ENCODE data around the gene XYLT1. TPM values are rescaled to one million over a fixed set of nuclear protein-coding genes. Genes with fewer than 3 reads are reported as not detected.

The XYLT1 gene
- total and polyA plus RNA-seq, 2 of the 8 experiments (the other 6 are each of a cell fraction or from before 2014, with no cell fraction given) = 6.6 to 25.4 TPM

DNA sequence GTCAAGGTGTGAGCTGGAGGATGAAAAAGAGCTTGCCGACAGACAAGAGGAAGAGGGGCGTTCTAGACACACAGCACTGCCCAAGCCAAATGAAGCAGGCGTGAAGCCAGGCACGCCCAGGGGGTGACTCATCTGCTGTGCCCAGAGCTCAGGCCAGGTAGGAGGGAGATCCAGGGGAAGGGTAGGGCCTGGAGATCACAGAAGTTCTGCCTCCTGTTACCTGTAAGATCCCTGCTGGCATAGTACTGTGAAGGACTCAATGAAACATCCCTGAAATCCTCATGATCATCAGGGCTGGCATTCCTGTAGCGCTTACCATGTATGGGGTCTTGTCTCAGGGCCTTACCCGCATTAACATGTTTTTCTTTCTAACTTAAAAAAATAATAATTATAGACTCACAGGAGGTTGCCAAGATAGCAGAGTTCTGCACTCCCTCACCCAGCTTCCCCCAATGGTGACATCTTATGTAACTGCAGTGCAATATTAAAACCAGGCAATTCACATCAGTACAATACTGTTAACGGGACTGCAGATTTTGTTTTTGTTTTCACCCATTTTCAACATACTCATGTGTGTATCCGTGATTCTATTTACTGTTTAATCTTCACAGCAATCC is 158.6 kb downstream of the XYLT1 start:
- Histone ChIP-seq H3K27me3 (replicated peaks in 1 of 4; ENCODE audit: control insufficient read depth in 3 of 4, extremely low read depth in 1 of 4, insufficient read depth in 3 of 4, low read length in 3 of 4) (no peaks in the 10 kb centered on the region; a peak in 1 of 7 replicates), H4K8ac (ENCODE audit: extremely low read depth, insufficient read depth, low read length) (no peak overlapping the region), H3K4me1 (replicated peaks in 1 of 4; ENCODE audit: control insufficient read depth in 3 of 4, insufficient read depth in 4 of 4, low read length in 3 of 4) (peaks cover 1 to 14% (median 7%) of the 10 kb centered on the region in 4 experiments; a peak in 5 of 7 replicates), H2BK5ac (ENCODE audit: low read depth, low read length) (no peak overlapping the region), H3K14ac (ENCODE audit: insufficient read length) (no peak overlapping the region), H2BK15ac (ENCODE audit: low read length) (no peak overlapping the region), H4K5ac (ENCODE audit: insufficient read length, low read depth, low read length) (no peak overlapping the region), H3K9ac (replicated peaks in 1 of 4; ENCODE audit: extremely low read depth in 1 of 4, low read depth in 3 of 4, low read length in 3 of 4) (no peak overlapping the region), H3K4ac (replicated peaks; ENCODE audit: insufficient read length, low read depth, low read length) (no peak overlapping the region), H3K4me3 (ENCODE audit: extremely low read depth in 1 of 4, insufficient read depth in 2 of 4, low read depth in 3 of 4, low read length in 4 of 4) (no peak overlapping the region), H3K9me3 (ENCODE audit: insufficient read depth in 2 of 2, low read depth in 1 of 2, low read length in 1 of 2) (no peaks in the 10 kb centered on the region), H3K79me2 (ENCODE audit: control insufficient read depth in 1 of 2, insufficient read depth in 2 of 2, low read length in 2 of 2) (peaks cover 0 to 8% of the 10 kb centered on the region in 2 experiments; a peak in 1 of 4 replicates), H4K91ac (replicated peaks; ENCODE audit: insufficient read length, low read length) (no peak overlapping the region), H3K18ac (ENCODE audit: extremely low read depth, low read length) (no peak overlapping the region), H3K79me1 (ENCODE audit: low read depth, low read length) (0 out of 2 replicates have a peak, but pooled peaks cover 2% of the 10 kb centered on the region), H3K23me2 (ENCODE audit: low read depth, low read length) (no peaks in the 10 kb centered on the region), H2AK5ac (ENCODE audit: low read depth, low read length) (no peak overlapping the region), H2BK12ac (ENCODE audit: low read depth, low read length) (no peak overlapping the region), H3K36me3 (ENCODE audit: control insufficient read depth in 2 of 4, insufficient read depth in 4 of 4, low read length in 3 of 4) (no peaks in the 10 kb centered on the region), H3K27ac (ENCODE audit: low read depth, low read length) (no peak overlapping the region), H2BK20ac (ENCODE audit: low read length) (no peak overlapping the region), H3K23ac (ENCODE audit: insufficient read length) (no peak overlapping the region), H2AFZ (ENCODE audit: low read length) (no peak overlapping the region), H3K56ac (replicated peaks; ENCODE audit: insufficient read length, low read depth, low read length) (no peak overlapping the region), H4K20me1 (replicated peaks in 1 of 2; ENCODE audit: control insufficient read depth in 1 of 2, insufficient read depth in 2 of 2, low read length in 2 of 2) (no peaks in the 10 kb centered on the region), H3K4me2 (ENCODE audit: insufficient read depth in 1 of 2, low read depth in 2 of 2, low read length in 2 of 2) (no peak overlapping the region), H2BK120ac (replicated peaks; ENCODE audit: low read depth, low read length) (no peak overlapping the region)
- DNase-seq (ENCODE audit: low read depth in 1 of 2, low spot score in 2 of 2) (no peak), FAIRE-seq (no peak)
- ChIA-PET POLR2A (ENCODE audit: partially characterized antibody) (interaction anchor here (1.3 kb wide), 1 partner anchor 11 kb away, joined by 3 read pairs; no protein-coding TSS in a partner anchor), CTCF (ENCODE audit: partially characterized antibody) (interaction anchor here (0.6 to 1.8 kb wide), 6 partner anchors 11 to 186 kb away, joined by 3 to 8 read pairs (median 3); no protein-coding TSS in a partner anchor)
- WGBS, 2 experiments (ENCODE audit: extremely low coverage in 1 of 2, insufficient coverage in 1 of 2, insufficient read length in 1 of 2, insufficient replicate concordance in 2 of 2, low coverage in 1 of 2, low lambda C conversion rate in 2 of 2, missing lambda C conversion rate in 1 of 2) = 85% methylated on average over 8 of the region's 8 CpGs; no CpG with 5 or more reads in 1 of the 2 experiments
- TF ChIP-seq, protein P1, sequence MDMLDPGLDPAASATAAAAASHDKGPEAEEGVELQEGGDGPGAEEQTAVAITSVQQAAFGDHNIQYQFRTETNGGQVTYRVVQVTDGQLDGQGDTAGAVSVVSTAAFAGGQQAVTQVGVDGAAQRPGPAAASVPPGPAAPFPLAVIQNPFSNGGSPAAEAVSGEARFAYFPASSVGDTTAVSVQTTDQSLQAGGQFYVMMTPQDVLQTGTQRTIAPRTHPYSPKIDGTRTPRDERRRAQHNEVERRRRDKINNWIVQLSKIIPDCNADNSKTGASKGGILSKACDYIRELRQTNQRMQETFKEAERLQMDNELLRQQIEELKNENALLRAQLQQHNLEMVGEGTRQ (IDR thresholded peaks at IDR 0.05; ENCODE audit: low read length) = no peak
- TF ChIP-seq RNF2 (IDR thresholded peaks at IDR 0.05; ENCODE audit: borderline replicate concordance, low read depth, low read length, missing control alignments, poor library complexity, severe bottlenecking) (no peak), SRF (IDR thresholded peaks at IDR 0.05; ENCODE audit: low read depth, low read length) (no peak), SUZ12 (IDR thresholded peaks at IDR 0.05; ENCODE audit: low read length) (no peak), CEBPB (IDR thresholded peaks at IDR 0.05; ENCODE audit: low read depth, low read length) (no peak), SIRT6 (IDR thresholded peaks at IDR 0.05; ENCODE audit: low read length) (no peak), ATF2 (IDR thresholded peaks at IDR 0.05; ENCODE audit: low read length) (no peak), CREB1 (IDR thresholded peaks at IDR 0.05) (no peak), CHD2 (IDR thresholded peaks at IDR 0.05; ENCODE audit: low read length) (no peak), TAF7 (optimal IDR thresholded peaks at IDR 0.05; ENCODE audit: borderline replicate concordance, low read depth, low read length) (no peak)

All from H1 (cell line).